Left ventricle myocardium superior (tissue), 1 donor: ENCODE results near the gene PRR5L. TPM values are rescaled to one million over a fixed set of nuclear protein-coding genes. Genes with fewer than 3 reads are reported as not detected.
"Not testable (repeated sequence)": the region's sequence is repeated elsewhere in the genome, so short reads cannot be mapped to it uniquely, and the experiment has no call there.

Experiments
- ATAC-seq: fragments of 200-7000 bp; cut with Tn5 transposase; one replicate; pipeline ENCODE4 v1.9.1; 2020; ENCODE audit warnings: mild to moderate bottlenecking, moderate library complexity
- DNase-seq: peaks from one replicate; pipeline ENCODE4 v3.0.0-alpha.2; 2020
- intact Hi-C: fragments of 100-400 bp; cut with micrococcal nuclease; formaldehyde crosslinking; loops from one replicate; pipeline ENCODE4 v1.11.0; 2022
- total RNA-seq: library from RNA; stranded (reverse); fragmentation: NEBNext Ultra II Directional; extraction: Animal tissue kit (Norgen Biotek cat#: 25700); gene quantifications from one replicate; pipeline ENCODE4 v1.2.1, GENCODE V29; 2021
- donor health status: DM: no; HTN: yes; CAD: no; lungs with severe emphysema.

Gene PRR5L
- total RNA-seq, 1 donor from 2014 or later = 1.6 TPM

GRCh38 chr11:36500315-36500721, 204.2 kb downstream of the PRR5L start:
- peak; percentile 96 for ATAC-seq
- DNase-seq = no peak
- intact Hi-C loops = loop anchor here (5.0 kb wide), 1 partner anchor 122 kb away; no protein-coding TSS in a partner anchor

GRCh38 chr11:36501236-36501635, 205.1 kb downstream of the PRR5L start:
- ATAC-seq = peak; percentile 79

GRCh38 chr11:36507824-36508489, 211.9 kb downstream of the PRR5L start:
- DNase-seq (no peak), ATAC-seq (no peak)
- intact Hi-C loops = no loop called here

More at GRCh38 chr11:36501236-36501635, 205.1 kb downstream of the PRR5L start:
- intact Hi-C loops = loop anchor here (5.0 kb wide), 1 partner anchor 121 kb away; no protein-coding TSS in a partner anchor
- DNase-seq = peak; percentile 30

- DNase-seq (no peak), ATAC-seq (peak; percentile 4)
- intact Hi-C loops = no loop called here
Observed at GRCh38 chr11:36508743-36509142, 212.7 kb downstream of the PRR5L start.

GRCh38 chr11:36509201-36509639, 213.1 kb downstream of the PRR5L start:
- intact Hi-C loops = no loop called here
- peak; percentile 39 for ATAC-seq
- no peak for DNase-seq

- intact Hi-C loops = no loop called here
- DNase-seq (peak; percentile 95), ATAC-seq (peak; percentile 97)
Observed at GRCh38 chr11:36509694-36510593, 213.9 kb downstream of the PRR5L start, which contains the start of gene TRAF6. Gene TRAF6 (minus strand): TSS chr11:36510272. CDS start chr11:36501515, 8,757 bp downstream.

- ATAC-seq (peak; percentile 12), DNase-seq (no peak)
- intact Hi-C loops = no loop called here
Observed at GRCh38 chr11:36510594-36510942, 214.5 kb downstream of the PRR5L start.

- ATAC-seq, intact Hi-C loops, DNase-seq: not testable (repeated sequence)
Observed at GRCh38 chr11:36511062-36511461, 215.0 kb downstream of the PRR5L start.

- no peak for DNase-seq
- no peak for ATAC-seq
- intact Hi-C loops = no loop called here
Observed at GRCh38 chr11:36512016-36512415, 215.9 kb downstream of the PRR5L start.

- DNase-seq = no peak
- intact Hi-C loops = no loop called here
- no peak for ATAC-seq
Observed at GRCh38 chr11:36513965-36514364, 217.9 kb downstream of the PRR5L start.

Other genes starting within 250 kb of the PRR5L start
- gene COMMD9, start 6.9 kb upstream of the PRR5L start, total RNA-seq = 59.7 TPM
- 11.6 TPM for gene TRAF6, start 214.0 kb downstream of the PRR5L start, total RNA-seq